Neural cell (in vitro differentiated cells): ENCODE measurements around the gene MEGF6. TPM values are rescaled to one million over a fixed set of nuclear protein-coding genes. Genes with fewer than 3 reads are reported as not detected.

Experiments
- H2AFZ ChIP-seq: fragments of 200-600, 300-800 bp; sonication (generic), shearing (Covaris generic); 2 replicates; pipeline ENCODE4 v1.6.0; 2014; ENCODE audit warnings: low read depth, mild to moderate bottlenecking, antibody characterized with exemption, low read length, moderate library complexity
- H3F3A ChIP-seq: fragments of 200-600 bp; shearing (Covaris generic); 2 replicates; pipeline ENCODE4 v1.6.1; 2016; ENCODE audit warnings: mild to moderate bottlenecking, moderate library complexity, mixed read lengths, antibody characterized with exemption, low read length; ENCODE audit not compliant: insufficient read depth, poor library complexity, severe bottlenecking
- H3K27ac ChIP-seq: fragments of 200-600, 300-800 bp; sonication (generic), shearing (Covaris generic); 2 replicates; pipeline ENCODE4 v1.5.1; 2014; ENCODE audit warnings: mild to moderate bottlenecking, low read length, moderate library complexity
- H3K27me3 ChIP-seq: fragments of 300-800, 200-600 bp; sonication (generic), shearing (Covaris generic); 2 replicates; pipeline ENCODE4 v1.6.0; 2014; ENCODE audit warnings: mild to moderate bottlenecking, low read depth, low read length, moderate library complexity; ENCODE audit not compliant: insufficient read depth
- H3K36me3 ChIP-seq: fragments of 300-800, 200-600 bp; sonication (generic), shearing (Covaris generic); 2 replicates; pipeline ENCODE4 v1.5.1; 2014; ENCODE audit warnings: mild to moderate bottlenecking, antibody characterized with exemption, low read length, moderate library complexity; ENCODE audit not compliant: insufficient read depth
- H3K4me2 ChIP-seq: fragments of 300-800, 200-600 bp; sonication (generic), shearing (Covaris generic); 2 replicates; pipeline ENCODE4 v1.6.0; 2014; ENCODE audit warnings: mild to moderate bottlenecking, low read length
- H3K4me3 ChIP-seq: fragments of 300-800, 200-600 bp; sonication (generic), shearing (Covaris generic); 2 replicates; pipeline ENCODE4 v1.5.1; 2014; ENCODE audit warnings: mild to moderate bottlenecking, low read length, moderate library complexity
- H3K79me2 ChIP-seq: fragments of 200-600 bp; shearing (Covaris generic); replicated peaks from 2 replicates; pipeline ENCODE4 v1.6.0; 2014; ENCODE audit warnings: mild to moderate bottlenecking, low read length, moderate library complexity; ENCODE audit not compliant: insufficient read depth
- H3K9ac ChIP-seq: fragments of 300-800, 200-600 bp; sonication (generic), shearing (Covaris generic); 2 replicates; pipeline ENCODE4 v1.6.1; 2016; ENCODE audit warnings: mild to moderate bottlenecking, low read length, mixed read lengths
- H3K9me2 ChIP-seq: fragments of 200-600 bp; shearing (Covaris generic); 2 replicates; pipeline ENCODE4 v1.6.1; 2016; ENCODE audit warnings: mild to moderate bottlenecking, low read length, mixed read lengths; ENCODE audit not compliant: insufficient read depth
- H3K9me3 ChIP-seq: fragments of 200-600, 300-800 bp; sonication (generic), shearing (Covaris generic); 2 replicates; pipeline ENCODE4 v1.6.1; 2016; ENCODE audit warnings: mild to moderate bottlenecking, mixed run types, low read length, moderate library complexity, mixed read lengths
- H4K20me1 ChIP-seq: fragments of 200-600 bp; shearing (Covaris generic); 2 replicates; pipeline ENCODE4 v1.6.1; 2016; ENCODE audit warnings: mild to moderate bottlenecking, mixed run types; ENCODE audit not compliant: insufficient read depth
- CTCF ChIP-seq: fragments of 450-650 bp; IDR thresholded peaks from 2 replicates; pipeline ENCODE4 v1.5.1; 2014; ENCODE audit warnings: antibody characterized with exemption, mild to moderate bottlenecking, moderate library complexity; ENCODE audit not compliant: poor library complexity, severe bottlenecking
- EP300 ChIP-seq: fragments of 450-650 bp; conservative IDR thresholded peaks from 2 replicates; pipeline ENCODE4 v1.6.1; 2014; ENCODE audit warnings: antibody characterized with exemption, mild to moderate bottlenecking, moderate library complexity; ENCODE audit not compliant: poor library complexity, severe bottlenecking
- EZH2 ChIP-seq: fragments of 200-600, 300-800 bp; shearing (Covaris generic), sonication (generic); IDR thresholded peaks from 2 replicates; pipeline ENCODE4 v1.6.1; 2014; ENCODE audit warnings: antibody characterized with exemption, low read length, borderline replicate concordance, mild to moderate bottlenecking; ENCODE audit not compliant: insufficient read depth, poor library complexity, severe bottlenecking
- MXI1 ChIP-seq: fragments of 450-650 bp; conservative IDR thresholded peaks from 2 replicates; pipeline ENCODE4 v1.6.1; 2014; ENCODE audit warnings: antibody characterized with exemption, mild to moderate bottlenecking; ENCODE audit not compliant: poor library complexity, severe bottlenecking
- POLR2AphosphoS5 ChIP-seq: IDR thresholded peaks from 2 replicates; pipeline ENCODE4 v1.6.1; 2012
- RAD21 ChIP-seq: fragments of 450-650 bp; conservative IDR thresholded peaks from 2 replicates; pipeline ENCODE4 v1.6.1; 2014; ENCODE audit warnings: antibody characterized with exemption, mild to moderate bottlenecking, moderate library complexity
- REST ChIP-seq: IDR thresholded peaks from 2 replicates; pipeline ENCODE4 v1.6.1; 2012; ENCODE audit warnings: borderline replicate concordance
- SMC3 ChIP-seq: fragments of 450-650 bp; conservative IDR thresholded peaks from 2 replicates; pipeline ENCODE4 v1.6.1; 2014; ENCODE audit warnings: antibody characterized with exemption, mild to moderate bottlenecking, moderate library complexity; ENCODE audit not compliant: poor library complexity
- TAF1 ChIP-seq: IDR thresholded peaks from 2 replicates; pipeline ENCODE4 v1.6.1; 2012; ENCODE audit warnings: low read depth
- polyA plus RNA-seq: library from polyadenylated mRNA; depleted of rRNA; stranded (reverse); fragments of >200 nt; gene quantifications from 2 replicates; pipeline ENCODE4 v1.2.3, GENCODE V29; 2014

Gene MEGF6
- polyA plus RNA-seq, 1 donor from 2014 or later: 6.0 TPM

- Histone ChIP-seq H2AFZ (no peak overlapping the region), H3K4me3 (peak overlapping the region; percentile 100), H3K9ac (peak overlapping the region; percentile 65), H3K27me3 (no peaks in the 10 kb centered on the region), H3K9me2 (no peaks in the 10 kb centered on the region), H3K9me3 (no peaks in the 10 kb centered on the region), H3K36me3 (no peaks in the 10 kb centered on the region), H3K27ac (no peak overlapping the region), H3K79me2 (peaks cover 10% of the 10 kb centered on the region), H3F3A (no peaks in the 10 kb centered on the region), H4K20me1 (peaks cover 5% of the 10 kb centered on the region), H3K4me2 (peak overlapping the region; percentile 73)
- TF ChIP-seq EP300 (no peak), EZH2 (no peak), CTCF (no peak), RAD21 (no peak), MXI1 (no peak), POLR2AphosphoS5 (no peak), TAF1 (no peak), REST (no peak), SMC3 (no peak)
These were observed 14.7 kb upstream of the MEGF6 start for GRCh38 chr1:3626025-3626424.

GRCh38 chr1:3625151-3625907 lies 14.0 kb upstream of the MEGF6 start:
- H3F3A ChIP-seq: no peaks in the 10 kb centered on the region
- no peaks in the 10 kb centered on the region for H3K27me3 ChIP-seq
- no peaks in the 10 kb centered on the region for H3K9me3 ChIP-seq
- H3K9me2 ChIP-seq: no peaks in the 10 kb centered on the region
- peak overlapping the region; percentile 65 for H3K9ac ChIP-seq
- H2AFZ ChIP-seq: no peak overlapping the region
- TF ChIP-seq MXI1 (peak; percentile 33), EP300 (no peak)
- H3K79me2 ChIP-seq: peaks cover 10% of the 10 kb centered on the region
- peak overlapping the region; percentile 100 for H3K4me3 ChIP-seq
- peak overlapping the region; percentile 73 for H3K4me2 ChIP-seq
- H3K27ac ChIP-seq: peak overlapping the region; percentile 20
- peaks cover 5% of the 10 kb centered on the region for H4K20me1 ChIP-seq
- no peaks in the 10 kb centered on the region for H3K36me3 ChIP-seq
